Peyer's patch (tissue), 4 donors: Measurements from ENCODE around the gene ATP6V0D1. TPM values are rescaled to one million over a fixed set of nuclear protein-coding genes. Genes with fewer than 3 reads are reported as not detected.
A peak's percentile ranks its signal among the peaks of the same experiment; 100 is the strongest.

Experiments
- DNase-seq, 3 donors: peaks; one replicate each; pipeline ENCODE4 v3.0.0-alpha.2; 2017 to 2019
- H3K27ac ChIP-seq, 4 donors: fragments of 200-600 bp; sonication (generic); one replicate each; pipeline ENCODE4 v1.5.1; 2016 to 2019
- H3K27me3 ChIP-seq, 2 donors: fragments of 200-600 bp; sonication (generic); one replicate each; pipeline ENCODE4 v1.5.1; 2019
- H3K36me3 ChIP-seq, 3 donors: fragments of 200-600 bp; sonication (generic); one replicate each; pipeline ENCODE4 v1.5.1; 2016 to 2019
- H3K4me1 ChIP-seq, 4 donors: fragments of 200-600 bp; sonication (generic); one replicate each; pipeline ENCODE4 v1.5.1; 2016 to 2019
- H3K4me3 ChIP-seq, 4 donors: fragments of 200-600 bp; sonication (generic); 1 replicate in 3 of 4; 2 replicates in 1 of 4; pipeline ENCODE4 v1.5.1; 2016 to 2019; ENCODE audit warnings: mild to moderate bottlenecking in 1 of 4
- H3K9me3 ChIP-seq, 4 donors: fragments of 200-600 bp; sonication (generic); one replicate each; pipeline ENCODE4 v1.5.1; 2016 to 2019; ENCODE audit warnings: mild to moderate bottlenecking in 1 of 4
- CTCF ChIP-seq, 6 experiments: fragments of 450-650 bp in 4 of 6; fragments of 200-600 bp in 2 of 6; sonication (generic) in 1 of 6; IDR thresholded peaks; one replicate each; pipeline ENCODE4 v1.5.1; 2017 to 2019; ENCODE audit warnings: antibody characterized with exemption in 6 of 6, mild to moderate bottlenecking in 3 of 6, moderate library complexity in 1 of 6
- POLR2A ChIP-seq, 2 donors: fragments of 450-650 bp; IDR thresholded peaks; one replicate each; pipeline ENCODE4 v1.5.1; 2017; ENCODE audit warnings: antibody characterized with exemption in 2 of 2, mild to moderate bottlenecking in 2 of 2, moderate library complexity in 2 of 2
- total RNA-seq, 4 donors: library from RNA; depleted of rRNA; stranded (reverse); fragments of >200 nt; gene quantifications; one replicate each; pipeline ENCODE4 v1.1.0, GENCODE V29; 2016

ATP6V0D1 gene
- 100 to 1,000 TPM; 131 to 223 (median 202) TPM for total RNA-seq

- peak; percentile 83 to 98 (median 96) for TF ChIP-seq CTCF (IDR thresholded peaks at IDR 0.05)
- peak; percentile 70 to 94 for TF ChIP-seq POLR2A (IDR thresholded peaks at IDR 0.05)
- H3K9me3 ChIP-seq = no peaks in the 10 kb centered on the region
- H3K27me3 ChIP-seq = no peaks in the 10 kb centered on the region
- H3K4me3 ChIP-seq = peak within 1 kb of the TSS; percentile 88 to 96 (median 92)
- peak; percentile 98 to 100 (median 99) for DNase-seq
- no peaks in the 10 kb centered on the region for H3K36me3 ChIP-seq
- H3K4me1 ChIP-seq = peaks cover 0 to 42% (median 14%) of the 10 kb centered on the region in 4 donors
- peak within 1 kb of the TSS; percentile 87 to 99 (median 93) for H3K27ac ChIP-seq
Observed at GRCh38 chr16:67480833-67481560, at the start of gene ATP6V0D1. Gene ATP6V0D1 (minus strand): TSS chr16:67481157. CDS start chr16:67481086, 71 bp downstream.

GRCh38 chr16:67530013-67530939 is 49.3 kb upstream of the ATP6V0D1 start:
- no peaks in the 10 kb centered on the region for H3K36me3 ChIP-seq
- H3K4me3 ChIP-seq = peak overlapping the region; percentile 66 to 78 (median 74)
- peak in 2 of 3 donors; percentile 83 to 87 for DNase-seq
- TF ChIP-seq CTCF (IDR thresholded peaks at IDR 0.05) (no peak), POLR2A (IDR thresholded peaks at IDR 0.05) (peak; percentile 27 to 49)
- peak overlapping the region; percentile 76 to 93 (median 82) for H3K27ac ChIP-seq
- H3K9me3 ChIP-seq = no peaks in the 10 kb centered on the region
- H3K4me1 ChIP-seq = peaks cover 0 to 25% (median 9%) of the 10 kb centered on the region in 4 donors
- peaks cover 0 to 14% of the 10 kb centered on the region in 2 donors for H3K27me3 ChIP-seq

GRCh38 chr16:67529582-67530012 is 48.6 kb upstream of the ATP6V0D1 start:
- Histone ChIP-seq H3K27me3 (peaks cover 0 to 14% of the 10 kb centered on the region in 2 donors), H3K9me3 (no peaks in the 10 kb centered on the region), H3K4me3 (peak overlapping the region; percentile 66 to 78 (median 74)), H3K4me1 (peaks cover 0 to 25% (median 9%) of the 10 kb centered on the region in 4 donors), H3K36me3 (no peaks in the 10 kb centered on the region), H3K27ac (peak overlapping the region; percentile 76 to 93 (median 82))
- TF ChIP-seq POLR2A (IDR thresholded peaks at IDR 0.05) (no peak), CTCF (IDR thresholded peaks at IDR 0.05) (no peak)
- peak in 1 of 3 donors; percentile 50 for DNase-seq

GRCh38 chr16:67528870-67529581 is 48.1 kb upstream of the ATP6V0D1 start:
- H3K4me1 ChIP-seq = peaks cover 0 to 25% (median 9%) of the 10 kb centered on the region in 4 donors
- peak overlapping the region; percentile 76 to 93 (median 82) for H3K27ac ChIP-seq
- peaks cover 0 to 14% of the 10 kb centered on the region in 2 donors for H3K27me3 ChIP-seq
- TF ChIP-seq CTCF (IDR thresholded peaks at IDR 0.05) (no peak), POLR2A (IDR thresholded peaks at IDR 0.05) (no peak)
- DNase-seq = peak in 1 of 3 donors; percentile 64
- H3K36me3 ChIP-seq = no peaks in the 10 kb centered on the region
- H3K9me3 ChIP-seq = no peaks in the 10 kb centered on the region
- H3K4me3 ChIP-seq = peak overlapping the region; percentile 66 to 78 (median 74)
